ENCODE data around the gene MYL6.

DNA sequence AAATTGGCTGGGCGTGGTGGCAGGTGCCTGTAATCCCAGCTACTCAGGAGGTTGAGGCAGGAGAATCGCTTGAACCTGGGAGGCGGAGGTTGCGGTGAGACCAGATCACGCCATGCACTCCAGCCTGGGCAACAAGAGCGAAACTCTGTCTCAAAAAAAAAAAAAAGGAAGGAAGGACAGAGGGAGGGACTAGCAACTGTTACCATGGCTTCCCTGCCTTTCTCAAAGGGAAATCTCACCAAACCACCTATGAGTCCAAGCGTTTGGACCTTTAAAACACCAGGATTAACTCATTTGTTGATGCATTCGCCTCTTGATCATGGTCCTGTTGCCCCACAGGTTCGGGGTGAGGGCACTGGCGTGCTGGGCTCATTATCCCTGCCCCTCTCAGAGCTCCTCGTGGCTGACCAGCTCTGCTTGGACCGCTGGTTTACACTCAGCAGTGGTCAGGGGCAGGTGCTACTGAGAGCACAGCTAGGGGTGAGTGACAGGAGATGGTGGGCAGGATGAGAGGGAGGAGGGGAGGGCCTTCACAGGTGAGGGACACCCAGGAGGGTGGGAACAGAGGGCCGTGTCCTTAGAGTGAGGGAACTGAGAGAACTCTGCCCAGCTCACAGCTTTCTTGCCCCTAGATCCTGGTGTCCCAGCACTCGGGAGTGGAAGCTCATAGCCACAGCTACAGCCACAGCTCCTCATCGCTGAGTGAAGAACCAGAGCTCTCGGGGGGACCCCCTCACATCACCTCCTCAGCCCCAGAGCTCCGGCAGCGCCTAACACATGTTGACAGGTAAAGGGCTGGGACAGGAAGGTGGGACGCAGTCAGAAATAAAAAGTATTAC is 16.0 kb upstream of the MYL6 start:
- TF ChIP-seq, protein P1, sequence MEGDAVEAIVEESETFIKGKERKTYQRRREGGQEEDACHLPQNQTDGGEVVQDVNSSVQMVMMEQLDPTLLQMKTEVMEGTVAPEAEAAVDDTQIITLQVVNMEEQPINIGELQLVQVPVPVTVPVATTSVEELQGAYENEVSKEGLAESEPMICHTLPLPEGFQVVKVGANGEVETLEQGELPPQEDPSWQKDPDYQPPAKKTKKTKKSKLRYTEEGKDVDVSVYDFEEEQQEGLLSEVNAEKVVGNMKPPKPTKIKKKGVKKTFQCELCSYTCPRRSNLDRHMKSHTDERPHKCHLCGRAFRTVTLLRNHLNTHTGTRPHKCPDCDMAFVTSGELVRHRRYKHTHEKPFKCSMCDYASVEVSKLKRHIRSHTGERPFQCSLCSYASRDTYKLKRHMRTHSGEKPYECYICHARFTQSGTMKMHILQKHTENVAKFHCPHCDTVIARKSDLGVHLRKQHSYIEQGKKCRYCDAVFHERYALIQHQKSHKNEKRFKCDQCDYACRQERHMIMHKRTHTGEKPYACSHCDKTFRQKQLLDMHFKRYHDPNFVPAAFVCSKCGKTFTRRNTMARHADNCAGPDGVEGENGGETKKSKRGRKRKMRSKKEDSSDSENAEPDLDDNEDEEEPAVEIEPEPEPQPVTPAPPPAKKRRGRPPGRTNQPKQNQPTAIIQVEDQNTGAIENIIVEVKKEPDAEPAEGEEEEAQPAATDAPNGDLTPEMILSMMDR (IDR thresholded peaks at IDR 0.05) = no peak
- no peak for TF ChIP-seq POLR2A (IDR thresholded peaks at IDR 0.05)
